Esophagus muscularis mucosa (tissue), 4 donors: ENCODE measurements around the gene ZNF644. TPM values are rescaled to one million over a fixed set of nuclear protein-coding genes. Genes with fewer than 3 reads are reported as not detected.
"Not testable (repeated sequence)": the region's sequence is repeated elsewhere in the genome, so short reads cannot be mapped to it uniquely, and the experiment has no call there.

Source experiments
- DNase-seq: peaks from one replicate; pipeline ENCODE4 v3.0.0-alpha.2; 2017; ENCODE audit errors: extremely low spot score
- H3K27ac ChIP-seq, 4 donors: fragments of 200-600 bp; sonication (generic); replicated peaks in 1 of 4; 1 replicate in 3 of 4; 2 replicates in 1 of 4; pipeline ENCODE4 v1.5.1; 2016 to 2019; ENCODE audit warnings: mild to moderate bottlenecking in 1 of 4
- H3K27me3 ChIP-seq, 4 donors: fragments of 200-600 bp; sonication (generic); one replicate each; pipeline versions ENCODE4 v1.5.1 to v1.6.0; 2016 to 2019
- H3K36me3 ChIP-seq, 4 donors: fragments of 200-600 bp; sonication (generic); one replicate each; pipeline ENCODE4 v1.5.1; 2016 to 2019
- H3K4me1 ChIP-seq, 4 donors: fragments of 200-600 bp; sonication (generic); one replicate each; pipeline ENCODE4 v1.5.1; 2016 to 2019
- H3K4me3 ChIP-seq, 4 donors: fragments of 200-600 bp; sonication (generic); 1 replicate in 2 of 4; 2 replicates in 2 of 4; pipeline ENCODE4 v1.5.1; 2016 to 2019; ENCODE audit warnings: mild to moderate bottlenecking in 4 of 4, moderate library complexity in 1 of 4
- H3K9me3 ChIP-seq, 4 donors: fragments of 200-600 bp; sonication (generic); 1 replicate in 3 of 4; 2 replicates in 1 of 4; pipeline ENCODE4 v1.5.1; 2016 to 2019
- CTCF ChIP-seq, 3 experiments: fragments of 200-600 bp in 2 of 3; fragments of 450-650 bp in 1 of 3; sonication (generic) in 2 of 3; IDR thresholded peaks; one replicate each; pipeline ENCODE4 v1.5.1; 2017 to 2019; ENCODE audit warnings: antibody characterized with exemption in 3 of 3, mild to moderate bottlenecking in 2 of 3, moderate library complexity in 1 of 3
- EP300 ChIP-seq: sonication (generic); formaldehyde crosslinking; IDR thresholded peaks from one replicate; pipeline ENCODE4 v1.6.1; 2017; ENCODE audit warnings: antibody characterized with exemption
- POLR2A ChIP-seq: fragments of 450-650 bp; IDR thresholded peaks from one replicate; pipeline ENCODE4 v1.6.1; 2017; ENCODE audit warnings: antibody characterized with exemption, moderate library complexity, mild to moderate bottlenecking, low read depth
- POLR2AphosphoS5 ChIP-seq, 2 donors: sonication (generic); formaldehyde crosslinking; IDR thresholded peaks; one replicate each; pipeline ENCODE4 v1.6.1; 2017; ENCODE audit warnings: antibody characterized with exemption in 2 of 2
- WGBS: methylation state at CpG from one replicate; pipeline ENCODE4 v1.1.5; 2018; 5-methylcytosine and 5-hydroxymethylcytosine counted together
- intact Hi-C: fragments of 100-400 bp; cut with DNase I; formaldehyde crosslinking; loops from one replicate; pipeline ENCODE4 v1.15.1; 2023
- total RNA-seq, 4 donors: library from RNA; depleted of rRNA; stranded (reverse); fragments of >200 nt; gene quantifications; one replicate each; pipeline versions ENCODE4 v1.1.0 to v1.2.1, GENCODE V29; 2016

ZNF644 gene
- total RNA-seq, 4 donors from 2014 or later, result 44.8 to 64.8 (median 45.2) TPM

- peaks cover 0 to 8% (median 7%) of the 10 kb centered on the region in 4 donors for H3K4me1 ChIP-seq
- H3K27me3 ChIP-seq, result no peaks in the 10 kb centered on the region
- no peak overlapping the region for H3K27ac ChIP-seq
- no peak overlapping the region for H3K4me3 ChIP-seq
- TF ChIP-seq EP300, result no peak
- TF ChIP-seq CTCF (IDR thresholded peaks at IDR 0.05), result no peak
- TF ChIP-seq POLR2AphosphoS5 (IDR thresholded peaks at IDR 0.05), result no peak
- TF ChIP-seq POLR2A, result no peak
- no peak for DNase-seq
- H3K36me3 ChIP-seq, result peaks cover 0 to 18% (median 0%) of the 10 kb centered on the region in 4 donors
- intact Hi-C loops, result no loop called here
- H3K9me3 ChIP-seq, result no peaks in the 10 kb centered on the region
These were observed 119.2 kb downstream of the ZNF644 start for GRCh38 chr1:90902672-90903071.

- no peak for DNase-seq
- 98% methylated on average over 3 of the region's 3 CpGs for WGBS
- TF ChIP-seq POLR2AphosphoS5 (IDR thresholded peaks at IDR 0.05) (no peak), CTCF (IDR thresholded peaks at IDR 0.05) (no peak), EP300 (no peak)
- Histone ChIP-seq H3K4me3 (no peak overlapping the region), H3K27me3 (no peaks in the 10 kb centered on the region), H3K4me1 (peaks cover 0 to 8% (median 7%) of the 10 kb centered on the region in 4 donors), H3K27ac (no peak overlapping the region), H3K36me3 (peaks cover 0 to 18% (median 2%) of the 10 kb centered on the region in 4 donors), H3K9me3 (no peaks in the 10 kb centered on the region)
- intact Hi-C loops, result no loop called here
These were observed 122.6 kb downstream of the ZNF644 start for GRCh38 chr1:90899263-90899662.

DNA sequence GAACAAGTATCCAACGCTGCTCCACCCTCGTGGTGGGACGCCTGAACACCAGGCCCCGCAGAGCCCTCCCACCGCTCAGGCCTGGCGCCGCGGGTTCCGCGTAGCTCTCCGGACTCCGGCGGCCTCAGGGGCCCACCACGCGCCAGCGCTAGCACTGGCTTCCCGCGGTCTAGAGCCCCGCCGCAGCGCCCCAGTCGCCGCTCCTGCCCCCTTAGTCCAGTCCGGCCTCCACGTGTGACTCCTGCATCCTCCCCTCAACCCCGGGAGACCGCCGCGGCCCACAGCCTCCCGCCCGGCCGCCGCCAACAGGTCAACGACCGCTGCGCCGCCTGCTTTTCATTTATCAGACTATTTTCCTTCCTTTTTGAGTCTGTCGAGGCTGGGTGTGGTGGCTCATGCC lies 128.2 kb downstream of the ZNF644 start:
- H3K9me3 ChIP-seq, H3K27ac ChIP-seq, H3K27me3 ChIP-seq, DNase-seq, H3K4me1 ChIP-seq, H3K4me3 ChIP-seq, intact Hi-C loops, H3K36me3 ChIP-seq: not testable (repeated sequence)
- WGBS, result 99% methylated on average over 36 of the region's 38 CpGs

DNA sequence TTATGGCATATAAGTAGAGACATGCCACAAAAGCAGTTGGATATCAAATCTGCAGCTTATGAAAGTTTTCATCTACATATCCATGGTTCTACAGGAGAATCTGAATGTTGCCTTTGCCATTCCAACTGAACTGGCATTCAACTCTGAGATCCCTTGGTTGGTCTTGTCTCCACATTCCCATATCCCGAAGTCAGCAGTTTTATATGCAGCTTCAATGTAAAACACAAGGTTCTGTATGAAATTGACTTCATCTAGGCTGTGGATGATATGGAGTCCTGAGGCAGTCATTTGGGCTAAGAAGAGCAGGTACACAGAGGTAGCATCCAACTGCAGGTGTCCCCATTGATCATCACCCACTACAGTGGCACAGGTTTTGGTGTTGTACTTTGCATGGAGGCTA lies 129.0 kb downstream of the ZNF644 start:
- H3K27ac ChIP-seq, intact Hi-C loops, H3K4me1 ChIP-seq, H3K27me3 ChIP-seq, DNase-seq, H3K9me3 ChIP-seq, H3K4me3 ChIP-seq, H3K36me3 ChIP-seq: not testable (repeated sequence)
- WGBS, result 100% methylated on average over 1 of the region's 1 CpG

- H3K36me3 ChIP-seq, H3K4me3 ChIP-seq, H3K4me1 ChIP-seq, H3K27me3 ChIP-seq, DNase-seq, H3K9me3 ChIP-seq, H3K27ac ChIP-seq, intact Hi-C loops: not testable (repeated sequence)
- 94% methylated on average over 13 of the region's 20 CpGs for WGBS
These were observed 129.6 kb downstream of the ZNF644 start for GRCh38 chr1:90892196-90892595.

DNA sequence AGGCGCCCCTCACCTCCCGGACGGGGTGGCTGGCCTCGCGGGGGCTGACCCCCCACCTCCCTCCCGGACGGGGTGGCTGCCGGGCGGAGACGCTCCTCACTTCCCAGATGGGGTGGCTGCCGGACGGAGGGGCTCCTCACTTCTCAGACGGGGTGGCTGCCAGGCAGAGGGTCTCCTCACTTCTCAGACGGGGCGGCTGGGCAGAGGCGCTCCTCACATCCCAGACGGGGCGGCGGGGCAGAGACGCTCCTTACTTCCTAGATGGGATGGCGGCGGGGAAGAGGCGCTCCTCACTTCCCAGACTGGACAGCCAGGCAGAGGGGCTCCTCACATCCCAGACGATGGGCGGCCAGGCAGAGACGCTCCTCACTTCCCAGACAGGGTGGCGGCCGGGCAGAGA lies 130.1 kb downstream of the ZNF644 start:
- intact Hi-C loops, DNase-seq, H3K9me3 ChIP-seq, H3K36me3 ChIP-seq, H3K4me1 ChIP-seq, H3K4me3 ChIP-seq, H3K27ac ChIP-seq, H3K27me3 ChIP-seq: not testable (repeated sequence)
- 97% methylated on average over 15 of the region's 28 CpGs for WGBS

DNA sequence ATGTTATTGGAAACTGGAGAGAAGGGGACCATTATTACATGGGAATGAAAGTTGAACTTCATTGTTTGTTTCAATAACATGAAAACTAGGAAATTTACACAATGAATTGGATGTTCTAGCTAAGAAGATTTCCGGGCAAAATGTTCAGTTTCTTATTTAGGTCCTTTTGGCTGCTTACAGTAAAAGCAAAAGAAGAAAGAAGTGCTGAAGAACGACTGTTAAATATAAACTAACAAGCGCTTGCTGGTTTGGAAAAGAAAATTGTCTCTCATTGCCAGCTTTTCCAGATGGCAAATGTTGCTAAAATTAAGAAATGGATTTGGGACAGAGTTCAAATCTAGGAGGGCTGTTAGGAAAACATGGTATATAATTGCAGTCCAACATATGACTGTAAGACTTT lies 139.6 kb downstream of the ZNF644 start:
- Histone ChIP-seq H3K4me1 (no peaks in the 10 kb centered on the region), H3K36me3 (no peaks in the 10 kb centered on the region), H3K27ac (no peak overlapping the region), H3K4me3 (no peak overlapping the region), H3K27me3 (no peaks in the 10 kb centered on the region), H3K9me3 (peaks cover 0 to 24% (median 13%) of the 10 kb centered on the region in 4 donors)
- no peak for DNase-seq
- 50% methylated on average over 3 of the region's 3 CpGs for WGBS
- TF ChIP-seq POLR2A (no peak), CTCF (IDR thresholded peaks at IDR 0.05) (no peak), POLR2AphosphoS5 (IDR thresholded peaks at IDR 0.05) (no peak), EP300 (no peak)
- intact Hi-C loops, result no loop called here
